NCI-H748 (cell line): Measurements from ENCODE around the gene WNT3.

Source experiments
- DNase-seq: peaks from one replicate; lab custom pipeline; 2025; ENCODE audit not compliant: unreplicated experiment; lab: John Stamatoyannopoulos, UW

Gene WNT3

DNA sequence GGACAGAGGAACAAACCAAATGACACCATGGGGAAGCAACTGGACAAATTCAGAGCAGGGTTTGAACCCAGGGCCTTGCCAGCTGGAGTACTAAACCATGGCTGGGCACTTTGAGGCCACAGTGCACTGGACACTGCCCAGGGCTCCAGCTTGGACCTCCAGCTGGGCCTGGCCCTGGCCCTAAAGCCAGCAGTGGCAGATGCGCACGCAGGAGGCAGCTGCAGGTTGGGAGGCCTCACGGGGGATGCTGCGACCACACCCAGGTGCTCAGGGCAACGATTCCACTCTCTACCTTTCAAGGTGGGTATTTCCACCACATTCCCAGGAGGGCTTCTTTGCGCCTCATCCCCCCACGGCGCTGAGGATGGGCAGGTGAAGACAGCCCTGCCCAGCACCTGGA lies 28.9 kb downstream of the WNT3 start:
- no peak for DNase-seq

DNA sequence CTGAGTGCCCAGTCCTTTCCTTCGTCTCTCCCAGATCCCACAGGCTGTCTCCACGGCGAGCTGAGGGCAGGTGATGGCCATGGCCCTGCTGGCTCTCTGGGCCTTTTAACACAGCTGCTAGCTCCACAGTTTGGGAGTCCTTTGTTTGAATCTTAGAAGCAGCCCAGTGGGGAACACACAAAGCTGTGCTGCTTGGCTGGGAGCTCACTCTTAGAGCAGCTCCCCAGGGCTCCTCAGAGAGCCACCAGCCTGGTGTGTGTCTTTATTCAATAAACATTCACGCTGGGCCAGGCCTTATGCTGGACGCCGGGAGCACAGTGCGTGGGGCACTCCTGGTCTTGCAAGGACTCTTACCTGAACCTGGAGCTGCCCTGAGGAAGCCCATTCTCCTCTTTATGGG lies 29.7 kb downstream of the WNT3 start:
- DNase-seq: no peak

DNA sequence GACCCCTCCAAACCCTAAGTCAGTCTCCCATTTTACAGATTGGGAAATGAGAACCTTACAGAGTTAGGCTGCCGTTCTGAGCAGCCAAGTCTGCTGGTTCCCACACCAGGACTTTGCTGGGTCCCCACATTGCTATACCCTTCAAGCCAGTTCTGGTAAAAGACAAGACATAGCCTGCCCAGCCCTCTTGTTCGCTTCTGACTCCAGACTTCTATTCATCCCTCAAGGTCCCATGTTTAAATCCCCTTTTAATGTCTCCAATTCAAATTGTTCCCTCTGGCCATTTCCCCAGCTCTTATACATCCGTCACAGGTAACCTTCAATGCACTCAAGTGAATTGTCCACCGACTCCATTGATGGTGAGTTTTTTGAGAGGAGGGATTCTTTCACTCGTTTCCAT lies 30.2 kb downstream of the WNT3 start:
- DNase-seq: no peak

DNA sequence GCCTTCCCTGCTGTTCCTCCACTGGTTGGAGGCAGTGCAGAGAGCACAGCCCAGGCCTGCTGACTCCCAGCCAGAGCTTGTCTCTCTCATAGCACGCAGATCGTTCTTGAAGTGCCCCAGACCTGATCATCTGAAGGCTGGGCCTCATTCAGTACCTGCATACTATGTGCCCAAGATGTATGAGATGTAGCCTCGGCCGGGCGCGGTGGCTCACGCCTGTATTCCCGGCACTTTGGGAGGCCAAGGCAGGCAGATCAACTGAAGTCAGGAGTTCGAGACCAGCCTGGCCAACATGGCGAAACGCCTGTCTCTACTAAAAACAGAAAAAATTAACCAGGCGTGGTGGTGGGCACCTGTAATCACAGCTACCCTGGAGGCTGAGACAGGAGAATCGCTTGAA lies 31.0 kb downstream of the WNT3 start:
- no peak for DNase-seq

DNA sequence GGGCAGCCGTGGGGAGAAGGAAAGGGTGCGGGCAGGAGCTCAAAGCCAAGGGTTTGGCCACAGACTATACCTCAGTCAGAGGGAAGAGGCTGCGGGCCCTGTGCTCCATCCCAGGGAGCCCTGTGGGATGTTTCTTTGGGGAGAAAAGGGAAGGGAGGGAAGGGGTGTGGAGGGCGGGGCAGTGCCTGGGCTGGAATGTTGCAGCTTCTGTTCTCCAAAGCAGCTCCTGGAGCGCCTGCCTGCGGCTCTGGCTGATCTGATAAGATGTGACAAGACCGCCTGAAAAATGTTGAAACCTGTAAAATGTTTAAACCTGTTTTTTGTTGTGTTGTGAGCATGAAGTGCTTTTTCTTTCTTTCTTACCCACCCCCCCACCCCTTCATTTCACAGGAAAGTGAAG lies 32.8 kb downstream of the WNT3 start:
- no peak for DNase-seq

DNA sequence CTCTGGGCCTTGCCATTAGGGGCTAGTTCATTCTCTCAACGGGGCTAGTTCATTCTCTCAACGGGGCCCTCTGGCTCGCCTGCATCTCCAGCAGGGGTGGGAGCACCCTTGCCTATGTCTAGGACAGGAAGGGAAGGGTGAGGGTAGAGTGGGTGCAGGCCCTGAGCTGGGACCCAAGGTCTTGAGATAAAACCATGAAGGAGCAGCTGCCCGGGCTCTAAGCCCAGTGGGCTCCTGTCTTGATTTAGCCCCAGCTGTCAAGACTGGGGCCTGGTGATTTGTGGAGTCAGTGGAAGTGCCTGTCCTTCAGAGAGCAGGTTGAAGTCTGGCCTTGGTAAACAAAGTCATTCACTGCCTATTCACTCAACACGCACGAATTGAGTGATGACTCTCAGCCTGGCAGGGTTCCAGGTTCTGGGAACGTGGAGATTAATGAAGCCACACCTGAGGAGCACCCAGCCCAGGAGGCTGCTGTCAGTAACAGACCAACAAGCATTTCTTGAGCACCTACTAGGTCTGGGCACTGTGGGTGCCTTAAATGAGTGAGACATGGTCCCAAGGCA lies 35.4 kb downstream of the WNT3 start:
- DNase-seq: peak; percentile 72

DNA sequence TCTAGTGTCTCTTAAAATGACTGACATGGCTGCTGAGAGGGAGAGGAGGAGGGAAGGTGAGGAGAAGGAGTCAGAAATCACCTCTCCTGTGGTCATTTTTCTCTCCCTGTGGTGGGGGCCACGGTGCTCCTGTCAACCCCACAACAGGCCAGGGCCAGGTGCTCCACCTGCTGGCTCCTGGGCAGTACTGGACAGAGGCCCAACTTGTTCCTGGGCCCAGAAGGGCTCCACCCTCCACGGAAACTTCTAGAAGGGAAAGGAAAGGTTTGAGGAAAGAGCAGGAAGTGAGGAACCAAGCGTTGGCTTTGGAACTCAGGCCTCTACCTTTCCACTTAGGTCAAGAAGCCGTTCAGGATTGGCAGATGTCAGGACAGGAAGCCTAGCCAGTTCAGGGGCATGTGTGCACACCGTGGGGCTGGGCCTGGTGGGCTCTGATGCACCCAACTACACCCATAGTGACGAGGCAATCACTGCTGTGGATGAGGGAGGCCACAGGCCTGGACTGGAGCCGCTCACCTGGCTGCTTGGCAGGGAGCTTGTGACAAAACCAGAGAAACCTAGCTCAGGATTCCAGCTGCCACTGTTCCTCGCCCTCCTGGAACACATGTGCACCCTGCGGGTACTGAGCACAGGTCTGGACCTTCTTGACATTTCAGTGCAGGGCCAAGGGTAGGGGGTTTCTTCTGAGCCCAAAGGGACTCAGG lies 36.1 kb downstream of the WNT3 start:
- DNase-seq: no peak

DNA sequence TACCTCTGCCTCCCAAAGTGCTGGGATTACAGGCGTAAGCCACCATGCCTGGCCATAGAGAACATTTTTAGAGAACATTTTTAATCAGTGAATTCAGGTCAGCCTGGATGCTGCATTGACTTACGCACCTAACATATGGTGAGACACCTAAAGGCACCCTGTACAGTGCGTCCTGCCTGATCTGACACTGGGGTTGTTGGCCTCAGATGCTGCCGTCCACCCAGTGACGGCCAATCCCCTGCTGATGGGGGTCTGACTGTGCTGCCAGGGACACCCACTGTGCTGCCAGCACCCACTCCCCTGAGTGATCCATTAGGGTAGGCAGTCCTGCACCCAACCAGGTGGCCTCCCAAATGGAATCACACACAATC lies 38.5 kb downstream of the WNT3 start:
- no peak for DNase-seq

DNA sequence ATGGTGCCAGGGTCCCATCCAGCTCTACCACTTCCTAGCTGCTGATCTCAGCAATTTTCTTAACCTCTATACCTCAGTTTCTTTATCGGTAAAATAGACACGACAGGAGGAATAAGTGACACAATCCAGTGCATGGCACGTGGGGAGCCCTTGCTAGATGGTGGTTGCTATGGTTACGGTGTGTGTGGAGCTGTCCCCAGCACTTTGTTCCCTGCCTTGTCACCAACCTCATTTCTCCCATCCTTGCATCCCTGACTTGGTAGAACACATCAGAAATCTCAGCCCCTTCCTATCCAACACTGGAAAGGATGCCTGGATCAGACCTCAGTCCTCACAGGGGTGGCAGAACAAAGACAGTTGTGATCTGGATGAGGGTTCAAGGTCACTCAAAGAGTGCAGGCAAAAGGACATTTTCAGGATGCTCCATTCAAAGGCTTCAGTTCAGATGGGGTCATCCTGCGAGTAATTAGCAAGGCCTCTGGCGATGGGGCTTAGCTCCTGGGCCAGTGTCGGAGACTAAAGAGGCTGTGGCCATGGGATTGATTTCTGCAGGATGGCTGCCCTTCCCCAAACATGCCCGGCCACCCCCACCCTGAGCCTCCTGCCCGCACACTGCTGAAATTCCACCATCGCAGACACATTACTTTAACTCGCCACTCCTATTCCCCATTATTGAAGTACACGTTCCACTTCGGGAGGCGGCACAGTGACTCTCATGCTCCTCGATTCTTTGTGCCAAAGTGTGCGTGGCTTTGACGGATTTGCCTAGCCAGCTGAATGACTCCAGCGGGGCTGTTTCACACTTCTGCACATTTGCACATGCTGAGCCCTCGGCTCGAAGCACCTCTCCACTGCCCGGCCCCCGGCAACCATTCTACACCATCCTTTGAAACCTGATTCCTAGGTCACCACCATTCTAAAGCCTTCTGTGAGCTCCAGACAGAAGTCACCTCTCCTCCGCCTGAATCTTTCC lies 40.3 kb downstream of the WNT3 start:
- peak; percentile 30 for DNase-seq

DNA sequence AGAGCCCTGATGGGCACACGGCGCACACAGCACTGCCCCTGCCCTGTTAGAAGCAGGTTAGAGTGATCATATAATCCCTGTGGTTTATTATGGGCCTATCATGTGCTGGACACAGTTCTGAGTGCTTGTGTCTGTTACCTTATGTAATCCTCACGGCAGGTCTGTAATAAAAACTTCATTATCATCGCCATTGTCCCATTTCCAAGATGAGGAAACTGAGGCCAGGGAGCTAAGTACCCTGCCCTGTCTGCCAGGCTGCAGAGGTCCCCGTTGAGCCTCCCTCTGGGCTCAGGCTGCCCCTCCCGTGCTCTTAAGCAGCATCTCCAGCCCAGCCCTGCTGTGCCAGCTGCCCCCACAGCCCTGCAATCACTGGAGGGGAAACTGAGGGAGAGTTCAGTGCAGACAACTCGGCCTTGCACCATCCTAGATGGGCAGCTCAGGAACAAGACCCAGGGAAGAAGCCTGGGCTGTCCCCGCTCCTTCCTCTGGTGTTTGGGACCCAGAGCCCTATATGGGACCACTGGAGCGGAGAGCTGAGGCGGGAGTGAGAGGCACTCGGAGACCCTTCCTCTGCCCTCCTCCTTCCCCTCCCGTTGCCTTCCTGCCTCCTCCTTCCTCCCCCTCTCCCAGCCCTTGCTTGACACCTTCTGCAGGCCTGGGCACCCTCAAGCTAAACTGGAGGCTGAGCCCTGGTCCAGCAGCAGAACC lies 42.0 kb downstream of the WNT3 start:
- DNase-seq: no peak

DNA sequence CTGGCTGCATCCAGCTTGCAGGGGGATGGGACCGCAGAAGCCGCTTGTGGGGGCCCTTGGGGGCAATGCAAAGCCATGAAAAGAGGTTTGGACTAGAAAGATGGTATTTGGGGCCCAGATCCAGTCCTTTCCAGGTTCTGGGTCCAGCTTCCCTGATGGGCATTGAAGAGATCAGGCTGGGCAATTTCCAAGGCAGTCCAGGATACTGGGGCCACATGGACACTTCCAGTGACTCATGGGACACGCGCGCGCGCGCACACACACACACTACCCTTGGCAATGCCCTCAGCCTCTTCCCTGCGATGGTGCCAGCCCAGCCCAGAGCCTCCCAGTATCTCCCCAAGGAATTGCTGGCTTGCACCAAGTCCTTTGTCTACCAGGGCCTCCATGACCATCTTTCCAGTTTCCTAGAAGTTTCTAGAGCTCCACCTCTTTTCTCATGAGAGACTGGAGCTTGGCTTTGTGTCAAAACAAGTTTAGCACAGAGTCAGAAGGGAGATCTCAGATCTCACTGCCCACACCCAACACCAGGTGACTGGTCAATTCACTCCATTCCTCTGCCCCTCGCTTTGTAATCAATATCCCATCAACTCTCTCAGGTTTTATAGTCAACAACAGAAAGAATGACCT lies 44.3 kb downstream of the WNT3 start:
- DNase-seq: no peak

DNA sequence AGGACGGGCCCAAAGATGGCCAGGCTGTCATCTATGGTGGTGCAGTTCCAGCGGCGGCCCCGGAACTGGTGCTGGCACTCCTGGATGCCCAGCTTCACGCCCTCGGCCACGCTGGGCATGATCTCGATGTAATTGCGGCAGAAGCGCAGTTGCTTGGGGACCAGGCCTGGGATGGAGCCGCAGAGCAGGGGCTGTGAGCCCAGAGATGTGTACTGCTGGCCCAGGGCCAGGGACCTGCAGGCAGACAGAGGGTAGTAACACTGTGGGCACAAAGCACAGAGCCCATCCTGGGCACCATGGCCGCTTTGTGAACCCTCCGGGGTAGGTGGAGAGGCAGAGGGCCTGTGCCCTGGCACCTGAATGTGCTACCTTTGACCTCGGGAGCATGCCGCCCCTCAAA lies 44.8 kb downstream of the WNT3 start:
- DNase-seq: no peak

DNA sequence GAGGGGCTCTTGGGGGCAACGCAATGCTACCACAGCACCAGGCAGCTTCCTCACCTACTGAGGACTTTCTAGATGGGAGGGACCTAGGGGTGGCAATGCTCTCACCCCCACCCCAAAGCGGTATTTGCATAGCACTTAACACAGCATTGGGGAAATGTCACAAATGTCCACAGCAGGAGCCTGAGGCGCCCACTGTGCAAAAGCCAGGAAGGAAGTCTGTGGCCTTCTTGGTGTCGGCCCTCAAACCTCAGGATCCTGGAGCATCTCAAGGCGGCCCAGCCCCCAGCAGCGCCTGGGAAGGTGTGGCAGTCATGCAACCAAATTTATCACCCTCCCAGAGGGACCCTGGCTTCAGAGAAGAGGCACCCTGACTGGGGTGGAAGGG lies 45.3 kb downstream of the WNT3 start:
- DNase-seq: no peak

DNA sequence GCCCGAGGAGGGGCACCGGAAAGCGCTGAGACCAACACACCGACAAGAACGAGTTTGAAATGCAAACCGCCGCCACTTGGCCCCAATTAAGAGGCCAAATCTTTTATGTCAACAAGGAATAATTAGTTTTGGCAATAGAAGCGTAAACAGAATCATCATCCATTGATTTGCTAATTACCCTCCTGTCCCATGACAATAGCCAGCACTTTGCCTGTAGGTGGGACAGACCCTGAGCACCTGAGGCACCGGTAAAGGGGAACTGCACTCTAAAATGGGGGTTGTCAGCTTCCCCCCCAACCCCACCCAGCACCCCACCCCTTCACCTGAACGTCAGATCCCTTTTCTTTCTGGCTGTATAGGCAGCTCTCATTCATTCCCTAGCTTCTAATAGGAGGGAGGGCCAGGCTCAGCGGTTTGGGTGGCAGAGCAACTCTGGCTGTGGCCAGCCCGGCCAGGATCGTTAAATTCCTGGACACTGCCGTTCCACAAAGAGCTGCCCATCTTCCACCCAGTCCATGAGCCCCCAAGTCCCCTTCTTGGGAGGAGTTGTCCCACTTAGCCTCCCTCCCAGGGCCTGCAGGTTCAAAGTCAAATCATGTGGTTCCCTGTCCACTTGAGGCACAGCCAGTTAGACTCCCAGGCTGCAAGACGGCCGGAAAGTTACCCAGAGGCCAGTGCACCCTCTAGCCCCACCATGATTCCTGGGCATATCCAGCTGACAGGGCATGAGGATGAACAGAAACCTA lies 45.8 kb downstream of the WNT3 start:
- DNase-seq: peak; percentile 89

DNA sequence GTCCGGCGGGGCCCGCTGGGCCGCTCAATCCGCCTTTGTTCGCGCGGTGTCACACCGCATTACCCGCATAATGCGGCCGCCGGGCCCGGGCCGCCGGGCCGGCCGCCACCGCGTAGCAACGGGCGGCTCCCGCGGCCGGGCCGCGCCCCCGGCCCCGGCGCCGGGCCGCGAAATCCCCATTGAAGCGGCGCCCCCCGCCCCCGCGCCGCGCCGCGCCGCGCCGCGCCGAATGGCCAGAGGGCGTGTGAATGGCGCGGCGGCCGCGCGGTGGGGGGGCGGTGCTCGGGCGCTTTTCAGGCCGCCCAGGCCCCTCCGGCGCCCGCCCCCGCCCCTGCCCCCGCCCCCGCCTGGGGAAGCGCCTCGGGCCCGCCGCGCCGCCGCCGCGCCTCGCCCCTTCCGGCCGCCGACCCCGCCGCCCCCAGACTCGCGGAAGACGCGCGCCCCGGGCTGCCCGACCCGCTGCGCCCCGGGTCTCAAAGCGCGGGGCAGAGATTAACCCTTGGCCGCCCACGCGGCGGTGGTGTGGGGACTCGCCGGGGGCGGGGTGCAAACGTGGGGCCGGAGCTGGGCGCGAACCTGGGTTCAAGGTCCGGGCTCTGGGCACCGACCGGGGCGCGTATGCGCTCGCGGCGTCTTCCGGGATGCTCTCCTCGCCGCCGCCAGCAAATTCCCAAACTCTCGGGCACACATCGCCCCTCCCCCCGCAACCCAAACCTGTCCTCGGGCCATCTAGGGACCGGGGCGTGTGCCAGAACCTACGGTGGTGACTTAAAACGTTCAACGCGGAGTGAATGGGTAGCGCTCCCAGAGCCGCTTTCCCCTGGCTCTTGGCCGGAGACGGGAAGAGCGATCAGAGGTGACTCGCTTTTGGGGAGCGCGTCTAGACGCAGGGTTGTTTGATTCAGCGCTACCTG lies 46.7 kb downstream of the WNT3 start:
- DNase-seq: peak; percentile 44

DNA sequence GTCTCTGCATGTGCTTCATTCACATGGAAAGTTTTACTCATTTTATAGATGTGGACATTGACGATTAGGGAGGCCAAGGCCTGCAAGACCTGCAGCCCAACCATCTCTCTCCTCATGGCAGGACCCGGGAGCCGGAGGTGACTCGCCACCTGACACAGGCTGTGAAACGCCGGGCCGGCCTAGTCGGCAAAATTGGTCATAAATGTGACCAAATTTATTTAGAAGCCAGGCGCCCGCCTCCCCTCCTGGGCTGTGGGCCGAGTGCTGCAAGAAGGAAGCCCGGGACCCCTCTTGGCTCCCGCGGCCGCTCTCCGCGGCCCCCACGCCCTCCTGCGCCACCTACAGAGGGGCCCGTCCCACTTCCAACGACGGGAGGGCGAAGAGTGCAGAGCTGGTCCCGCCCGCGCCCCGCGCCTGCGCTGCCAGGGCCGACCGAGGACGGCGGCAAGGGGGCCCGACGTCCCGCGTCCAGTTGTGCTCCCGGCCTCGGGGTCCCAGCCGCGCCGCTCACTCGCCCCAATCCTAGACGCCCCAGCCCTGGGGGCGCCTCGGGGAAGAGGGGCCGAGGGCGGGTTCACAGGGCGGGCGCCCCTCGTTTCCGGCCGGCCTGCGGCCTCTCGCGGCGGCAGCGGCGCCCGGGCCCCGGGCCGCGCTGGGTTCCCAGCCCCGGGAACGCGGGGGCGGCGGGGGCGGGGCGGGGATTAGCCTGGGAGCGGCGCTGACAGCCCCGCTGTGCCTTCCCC lies 47.5 kb downstream of the WNT3 start:
- DNase-seq: peak; percentile 32

DNA sequence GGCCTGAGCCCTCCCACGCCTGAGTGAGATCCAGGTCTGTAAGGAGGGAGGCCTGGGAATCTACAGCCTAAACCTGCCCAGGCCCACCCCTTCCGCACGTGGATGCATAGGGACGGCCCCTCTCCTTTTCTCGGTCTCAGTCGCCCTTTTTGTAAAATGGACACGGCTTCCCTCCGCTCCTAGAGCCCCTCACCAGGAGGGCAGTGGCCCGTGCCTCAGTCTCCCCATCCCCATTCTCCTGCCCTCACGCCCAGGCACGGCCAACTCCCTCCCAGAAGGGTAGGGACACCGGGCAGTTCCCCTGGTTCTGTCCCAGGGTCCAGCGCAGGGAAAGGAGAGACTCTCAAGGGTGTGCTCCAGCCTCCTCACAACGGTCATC lies 48.1 kb downstream of the WNT3 start:
- DNase-seq: no peak

DNA sequence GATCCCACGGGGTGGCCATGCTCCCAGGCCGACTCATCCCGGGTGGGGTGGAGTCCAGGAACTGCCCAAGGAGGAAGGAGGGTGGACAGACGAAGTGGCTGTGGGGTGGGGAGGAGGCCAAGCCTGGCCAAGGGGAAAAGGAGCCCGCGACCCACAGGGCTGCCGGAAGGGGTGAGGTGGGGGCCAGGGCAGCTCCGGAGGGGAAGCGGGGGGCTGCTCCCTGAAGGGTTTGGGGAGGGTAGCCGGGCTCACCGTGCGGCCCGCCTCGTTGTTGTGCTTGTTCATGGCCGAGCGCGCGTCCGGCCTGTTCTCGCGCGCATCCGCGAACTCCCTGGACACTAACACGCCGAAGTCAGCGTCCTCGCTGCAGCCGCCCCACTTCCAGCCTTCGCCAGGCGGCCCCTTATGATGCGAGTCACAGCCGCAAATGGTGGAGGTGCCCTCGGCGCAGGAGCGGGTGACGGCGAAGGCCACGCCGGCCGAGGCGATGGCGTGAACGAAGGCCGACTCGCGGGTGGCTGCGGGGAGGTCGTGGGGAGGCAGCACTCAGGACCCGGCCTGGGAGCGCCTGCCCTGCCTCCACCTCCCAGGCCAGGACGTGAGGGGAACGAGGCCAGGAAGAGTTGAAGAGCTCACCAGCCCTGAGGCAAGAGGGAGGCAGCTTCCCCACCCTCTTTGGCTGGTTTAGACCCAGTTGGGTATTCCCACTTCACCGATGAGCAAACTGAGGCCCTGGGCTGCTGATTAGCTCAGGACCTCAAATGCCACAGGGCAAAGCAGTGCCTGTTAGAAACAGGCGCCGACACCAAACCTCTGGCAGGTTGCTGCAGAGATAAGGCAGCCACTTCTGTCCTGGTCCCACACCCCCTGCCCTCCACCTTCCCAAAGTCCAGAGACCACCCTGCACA lies 48.7 kb downstream of the WNT3 start:
- DNase-seq: no peak
